GM23338 (cell line): ENCODE data around the gene SLCO3A1.

Source experiments
- CREB1 ChIP-seq: fragments of 250-450 bp; sonication (Bioruptor Pico); IDR thresholded peaks from 2 replicates; pipeline ENCODE4 v1.5.0; 2020; ENCODE audit warnings: low read depth, mild to moderate bottlenecking, moderate library complexity
- EZH2 ChIP-seq: fragments of 200-600 bp; sonication (generic); IDR thresholded peaks from one replicate; pipeline ENCODE4 v1.8.0; 2017; ENCODE audit warnings: antibody characterized with exemption, mild to moderate bottlenecking, low read depth; ENCODE audit not compliant: unreplicated experiment
- JUNB ChIP-seq: IDR thresholded peaks from one replicate; pipeline ENCODE4 v1.6.1; 2016; ENCODE audit warnings: antibody characterized with exemption; ENCODE audit not compliant: unreplicated experiment
- TF ChIP-seq, protein P1 (sequence below), 2 experiments: fragments of 200-600 bp in 1 of 2; sonication (generic) in 1 of 2; conservative IDR thresholded peaks; 2 replicates each; pipeline versions ENCODE4 v1.5.1 to v1.6.1; 2016 to 2017; ENCODE audit warnings: antibody characterized with exemption in 2 of 2, low read depth in 2 of 2, mild to moderate bottlenecking in 2 of 2, moderate library complexity in 1 of 2
- TF ChIP-seq, protein P2 (sequence below): IDR thresholded peaks from one replicate; pipeline ENCODE4 v1.6.1; 2018; ENCODE audit warnings: antibody characterized with exemption; ENCODE audit not compliant: unreplicated experiment
- TF ChIP-seq, protein P3 (sequence below): IDR thresholded peaks from 2 replicates; pipeline ENCODE4 v1.6.1; 2016; ENCODE audit warnings: antibody characterized with exemption

DNA sequence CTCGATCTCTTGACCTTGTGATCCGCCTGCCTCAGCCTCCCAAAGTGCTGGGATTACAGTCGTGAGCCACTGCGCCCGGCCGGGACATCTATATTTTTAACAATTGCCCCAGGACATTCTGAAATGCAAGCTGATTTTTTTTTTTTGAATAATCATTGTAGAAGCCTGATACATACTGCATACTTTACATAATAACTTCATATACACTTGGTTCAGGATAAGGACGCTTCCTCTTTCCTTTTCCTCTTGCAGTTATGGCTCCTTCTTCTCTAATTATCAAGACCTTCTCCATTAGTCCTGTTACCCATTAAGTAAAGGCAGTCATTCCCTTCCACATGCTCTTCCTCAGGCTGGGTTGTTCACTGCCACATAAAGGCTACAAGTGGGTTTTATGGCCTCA lies 58.3 kb downstream of the SLCO3A1 start:
- no peak for TF ChIP-seq EZH2
- no peak for TF ChIP-seq CREB1 (CRISPR knock-in tag)
- TF ChIP-seq, protein P1, sequence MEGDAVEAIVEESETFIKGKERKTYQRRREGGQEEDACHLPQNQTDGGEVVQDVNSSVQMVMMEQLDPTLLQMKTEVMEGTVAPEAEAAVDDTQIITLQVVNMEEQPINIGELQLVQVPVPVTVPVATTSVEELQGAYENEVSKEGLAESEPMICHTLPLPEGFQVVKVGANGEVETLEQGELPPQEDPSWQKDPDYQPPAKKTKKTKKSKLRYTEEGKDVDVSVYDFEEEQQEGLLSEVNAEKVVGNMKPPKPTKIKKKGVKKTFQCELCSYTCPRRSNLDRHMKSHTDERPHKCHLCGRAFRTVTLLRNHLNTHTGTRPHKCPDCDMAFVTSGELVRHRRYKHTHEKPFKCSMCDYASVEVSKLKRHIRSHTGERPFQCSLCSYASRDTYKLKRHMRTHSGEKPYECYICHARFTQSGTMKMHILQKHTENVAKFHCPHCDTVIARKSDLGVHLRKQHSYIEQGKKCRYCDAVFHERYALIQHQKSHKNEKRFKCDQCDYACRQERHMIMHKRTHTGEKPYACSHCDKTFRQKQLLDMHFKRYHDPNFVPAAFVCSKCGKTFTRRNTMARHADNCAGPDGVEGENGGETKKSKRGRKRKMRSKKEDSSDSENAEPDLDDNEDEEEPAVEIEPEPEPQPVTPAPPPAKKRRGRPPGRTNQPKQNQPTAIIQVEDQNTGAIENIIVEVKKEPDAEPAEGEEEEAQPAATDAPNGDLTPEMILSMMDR (conservative IDR thresholded peaks at IDR 0.05; ENCODE audit: low read depth in 2 of 2): no peak
- TF ChIP-seq, protein P2, sequence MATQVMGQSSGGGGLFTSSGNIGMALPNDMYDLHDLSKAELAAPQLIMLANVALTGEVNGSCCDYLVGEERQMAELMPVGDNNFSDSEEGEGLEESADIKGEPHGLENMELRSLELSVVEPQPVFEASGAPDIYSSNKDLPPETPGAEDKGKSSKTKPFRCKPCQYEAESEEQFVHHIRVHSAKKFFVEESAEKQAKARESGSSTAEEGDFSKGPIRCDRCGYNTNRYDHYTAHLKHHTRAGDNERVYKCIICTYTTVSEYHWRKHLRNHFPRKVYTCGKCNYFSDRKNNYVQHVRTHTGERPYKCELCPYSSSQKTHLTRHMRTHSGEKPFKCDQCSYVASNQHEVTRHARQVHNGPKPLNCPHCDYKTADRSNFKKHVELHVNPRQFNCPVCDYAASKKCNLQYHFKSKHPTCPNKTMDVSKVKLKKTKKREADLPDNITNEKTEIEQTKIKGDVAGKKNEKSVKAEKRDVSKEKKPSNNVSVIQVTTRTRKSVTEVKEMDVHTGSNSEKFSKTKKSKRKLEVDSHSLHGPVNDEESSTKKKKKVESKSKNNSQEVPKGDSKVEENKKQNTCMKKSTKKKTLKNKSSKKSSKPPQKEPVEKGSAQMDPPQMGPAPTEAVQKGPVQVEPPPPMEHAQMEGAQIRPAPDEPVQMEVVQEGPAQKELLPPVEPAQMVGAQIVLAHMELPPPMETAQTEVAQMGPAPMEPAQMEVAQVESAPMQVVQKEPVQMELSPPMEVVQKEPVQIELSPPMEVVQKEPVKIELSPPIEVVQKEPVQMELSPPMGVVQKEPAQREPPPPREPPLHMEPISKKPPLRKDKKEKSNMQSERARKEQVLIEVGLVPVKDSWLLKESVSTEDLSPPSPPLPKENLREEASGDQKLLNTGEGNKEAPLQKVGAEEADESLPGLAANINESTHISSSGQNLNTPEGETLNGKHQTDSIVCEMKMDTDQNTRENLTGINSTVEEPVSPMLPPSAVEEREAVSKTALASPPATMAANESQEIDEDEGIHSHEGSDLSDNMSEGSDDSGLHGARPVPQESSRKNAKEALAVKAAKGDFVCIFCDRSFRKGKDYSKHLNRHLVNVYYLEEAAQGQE: no peak
- TF ChIP-seq, protein P3, sequence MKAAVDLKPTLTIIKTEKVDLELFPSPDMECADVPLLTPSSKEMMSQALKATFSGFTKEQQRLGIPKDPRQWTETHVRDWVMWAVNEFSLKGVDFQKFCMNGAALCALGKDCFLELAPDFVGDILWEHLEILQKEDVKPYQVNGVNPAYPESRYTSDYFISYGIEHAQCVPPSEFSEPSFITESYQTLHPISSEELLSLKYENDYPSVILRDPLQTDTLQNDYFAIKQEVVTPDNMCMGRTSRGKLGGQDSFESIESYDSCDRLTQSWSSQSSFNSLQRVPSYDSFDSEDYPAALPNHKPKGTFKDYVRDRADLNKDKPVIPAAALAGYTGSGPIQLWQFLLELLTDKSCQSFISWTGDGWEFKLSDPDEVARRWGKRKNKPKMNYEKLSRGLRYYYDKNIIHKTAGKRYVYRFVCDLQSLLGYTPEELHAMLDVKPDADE: no peak
- no peak for TF ChIP-seq JUNB
